ENCODE measurements around the gene ZNF689. TPM values are rescaled to one million over a fixed set of nuclear protein-coding genes. Genes with fewer than 3 reads are reported as not detected.

Gene ZNF689
- total and polyA plus RNA-seq, 2 of the 13 experiments (the other 11 are each of a cell fraction or from before 2014, with no cell fraction given), result 9.7 to 19.5 TPM

GRCh38 chr16:30657866-30658730 is 47.9 kb upstream of the ZNF689 start, which contains the start of gene FBRS (continued):
- TF ChIP-seq ZMAT3 (CRISPR knock-in tag; conservative IDR thresholded peaks at IDR 0.05) (peak; percentile 64; the same call in 1 of the 2 replicates), STAT5B (CRISPR knock-in tag; IDR thresholded peaks at IDR 0.05) (no peak), CCDC6 (CRISPR knock-in tag; IDR thresholded peaks at IDR 0.05) (0 out of 2 replicates have a peak, but pooled peaks have one; percentile 20), ZNF619 (CRISPR knock-in tag; IDR thresholded peaks at IDR 0.05) (no peak), HNRNPLL (IDR thresholded peaks at IDR 0.05; ENCODE audit: low read depth, low read length, poor library complexity, severe bottlenecking) (peak; percentile 83), PRDM4 (CRISPR knock-in tag; IDR thresholded peaks at IDR 0.05; ENCODE audit: borderline replicate concordance) (no peak), ZNF263 (CRISPR knock-in tag; IDR thresholded peaks at IDR 0.05) (peak; percentile 96), TBP (CRISPR knock-in tag; IDR thresholded peaks at IDR 0.05) (no peak), ZNF160 (CRISPR knock-in tag; IDR thresholded peaks at IDR 0.05) (peak; percentile 48), ARID2 (CRISPR knock-in tag; IDR thresholded peaks at IDR 0.05; ENCODE audit: borderline replicate concordance) (no peak), ZNF674 (CRISPR knock-in tag; IDR thresholded peaks at IDR 0.05; ENCODE audit: low read depth) (peak; percentile 87; the same call in 1 of the 2 replicates), NFATC3 (CRISPR knock-in tag; IDR thresholded peaks at IDR 0.05) (no peak), ARID5B (CRISPR knock-in tag; IDR thresholded peaks at IDR 0.05) (peak; percentile 79), DMTF1 (CRISPR knock-in tag; IDR thresholded peaks at IDR 0.05) (no peak; the same call in none of the 2 replicates), KMT2B (CRISPR knock-in tag; IDR thresholded peaks at IDR 0.05) (peak; percentile 66; the same call in 1 of the 2 replicates), SKI (IDR thresholded peaks at IDR 0.05; ENCODE audit: partially characterized antibody) (peak; percentile 100), ZNF432 (CRISPR knock-in tag; IDR thresholded peaks at IDR 0.05; ENCODE audit: borderline replicate concordance) (no peak), MTF2 (CRISPR knock-in tag; IDR thresholded peaks at IDR 0.05; ENCODE audit: borderline replicate concordance) (no peak; the same call in 1 of the 2 replicates), RORA (CRISPR knock-in tag; IDR thresholded peaks at IDR 0.05) (no peak), ZNF10 (CRISPR knock-in tag; IDR thresholded peaks at IDR 0.05; ENCODE audit: borderline replicate concordance, low read depth) (no peak), PAX8 (CRISPR knock-in tag; IDR thresholded peaks at IDR 0.05; ENCODE audit: borderline replicate concordance) (no peak)

Measured in HepG2 (cell line).